Fibroblast of mammary gland (primary cell): ENCODE results near the gene DMWD.
A peak's percentile ranks its signal among the peaks of the same experiment; 100 is the strongest.

Experiments used
- DNase-seq: peaks from one replicate; pipeline ENCODE4 v3.0.0-alpha.2; 2010; ENCODE audit warnings: low read depth
- H3K4me3 ChIP-seq: 2 replicates; pipeline ENCODE4 v1.5.1; 2011; ENCODE audit warnings: low read depth, mild to moderate bottlenecking, low read length, moderate library complexity; ENCODE audit not compliant: control insufficient read depth
- TF ChIP-seq, protein P1 (sequence below): conservative IDR thresholded peaks from 2 replicates; pipeline ENCODE4 v1.5.1; 2011; ENCODE audit warnings: low read depth, low read length, inconsistent platforms; ENCODE audit not compliant: control insufficient read depth, insufficient read depth

Gene DMWD

DNA sequence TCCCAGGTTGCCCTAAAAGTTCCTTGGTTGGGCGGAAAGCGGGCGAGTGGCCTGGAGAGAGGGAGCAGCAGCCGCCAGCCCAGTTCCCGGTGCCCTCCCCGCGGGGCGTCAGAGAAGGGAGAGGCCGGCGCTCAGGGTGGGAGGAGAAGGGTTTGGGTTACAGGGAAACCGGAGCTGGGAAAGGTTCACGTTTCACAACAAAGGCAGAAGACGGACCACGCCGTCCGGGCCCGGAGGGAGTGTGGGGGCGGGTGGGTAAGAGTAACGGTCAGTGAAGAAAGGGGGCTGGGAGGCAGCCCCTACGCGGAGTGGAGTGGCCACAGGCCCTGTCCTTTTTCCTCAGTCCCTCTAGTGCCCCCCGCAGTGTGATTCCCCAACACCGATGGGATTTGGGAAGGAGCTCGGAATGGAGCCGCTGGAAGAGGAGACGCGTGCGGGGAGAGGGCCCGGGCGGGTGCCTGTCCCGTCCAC is 25.2 kb downstream of the DMWD start:
- peak; percentile 88 for DNase-seq
- H3K4me3 ChIP-seq = peak overlapping the region; percentile 73
- TF ChIP-seq, protein P1, sequence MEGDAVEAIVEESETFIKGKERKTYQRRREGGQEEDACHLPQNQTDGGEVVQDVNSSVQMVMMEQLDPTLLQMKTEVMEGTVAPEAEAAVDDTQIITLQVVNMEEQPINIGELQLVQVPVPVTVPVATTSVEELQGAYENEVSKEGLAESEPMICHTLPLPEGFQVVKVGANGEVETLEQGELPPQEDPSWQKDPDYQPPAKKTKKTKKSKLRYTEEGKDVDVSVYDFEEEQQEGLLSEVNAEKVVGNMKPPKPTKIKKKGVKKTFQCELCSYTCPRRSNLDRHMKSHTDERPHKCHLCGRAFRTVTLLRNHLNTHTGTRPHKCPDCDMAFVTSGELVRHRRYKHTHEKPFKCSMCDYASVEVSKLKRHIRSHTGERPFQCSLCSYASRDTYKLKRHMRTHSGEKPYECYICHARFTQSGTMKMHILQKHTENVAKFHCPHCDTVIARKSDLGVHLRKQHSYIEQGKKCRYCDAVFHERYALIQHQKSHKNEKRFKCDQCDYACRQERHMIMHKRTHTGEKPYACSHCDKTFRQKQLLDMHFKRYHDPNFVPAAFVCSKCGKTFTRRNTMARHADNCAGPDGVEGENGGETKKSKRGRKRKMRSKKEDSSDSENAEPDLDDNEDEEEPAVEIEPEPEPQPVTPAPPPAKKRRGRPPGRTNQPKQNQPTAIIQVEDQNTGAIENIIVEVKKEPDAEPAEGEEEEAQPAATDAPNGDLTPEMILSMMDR = no peak

DNA sequence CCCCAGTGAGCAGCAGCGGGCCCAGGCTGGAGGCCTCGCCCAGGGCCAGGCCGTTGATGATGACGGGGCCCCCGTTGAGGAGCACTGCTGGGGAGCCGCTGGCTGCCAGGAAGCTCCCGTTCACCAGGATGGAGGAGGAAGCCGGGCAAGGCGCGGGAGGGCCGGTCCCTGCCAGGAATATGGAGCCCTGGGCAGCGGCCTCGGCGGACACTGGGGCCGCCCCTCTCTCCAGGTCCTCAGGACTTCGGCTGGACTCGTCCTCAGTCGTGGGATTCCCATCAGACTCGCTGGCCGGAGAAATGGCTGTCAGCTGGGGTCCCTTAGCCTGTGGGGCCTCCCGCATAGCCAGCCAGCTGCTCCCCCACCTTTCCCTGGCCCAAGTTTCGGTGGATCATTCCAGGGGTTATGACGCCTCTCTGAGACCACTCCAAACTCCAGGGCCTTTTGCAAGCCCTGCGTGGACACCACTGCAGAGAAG is 25.7 kb downstream of the DMWD start:
- TF ChIP-seq, protein P1 = no peak
- peak overlapping the region; percentile 73 for H3K4me3 ChIP-seq
- no peak for DNase-seq

DNA sequence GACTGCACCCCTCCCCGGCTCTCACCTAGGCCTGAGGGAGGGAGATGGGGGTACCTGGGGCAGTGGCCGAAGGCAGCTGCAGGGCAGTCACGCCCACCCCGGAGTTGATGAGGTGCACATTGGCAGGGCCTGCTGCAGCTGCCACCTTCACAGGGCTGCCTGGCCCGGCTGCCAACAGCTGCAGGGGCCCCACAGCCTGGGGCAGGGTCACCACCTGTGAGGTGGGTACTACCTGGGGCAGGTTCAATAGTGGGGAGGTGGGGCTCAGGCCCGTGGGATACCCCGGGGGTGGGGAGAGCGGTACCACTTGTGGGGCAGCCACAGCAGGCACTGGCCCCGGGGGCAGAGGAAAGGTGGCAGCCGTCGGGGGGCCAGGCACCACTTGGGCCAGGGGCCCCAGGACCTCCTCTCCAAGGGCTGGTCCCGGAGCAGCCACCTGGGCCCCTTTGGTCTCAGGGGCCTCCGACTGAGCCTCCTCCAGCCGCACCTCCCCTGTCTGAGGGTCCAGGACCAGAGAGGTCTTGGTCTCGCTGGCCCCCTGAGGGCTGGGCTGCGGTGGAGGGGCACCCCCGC is 26.3 kb downstream of the DMWD start:
- TF ChIP-seq, protein P1 = no peak
- no peak for DNase-seq
- H3K4me3 ChIP-seq = peak overlapping the region; percentile 73

DNA sequence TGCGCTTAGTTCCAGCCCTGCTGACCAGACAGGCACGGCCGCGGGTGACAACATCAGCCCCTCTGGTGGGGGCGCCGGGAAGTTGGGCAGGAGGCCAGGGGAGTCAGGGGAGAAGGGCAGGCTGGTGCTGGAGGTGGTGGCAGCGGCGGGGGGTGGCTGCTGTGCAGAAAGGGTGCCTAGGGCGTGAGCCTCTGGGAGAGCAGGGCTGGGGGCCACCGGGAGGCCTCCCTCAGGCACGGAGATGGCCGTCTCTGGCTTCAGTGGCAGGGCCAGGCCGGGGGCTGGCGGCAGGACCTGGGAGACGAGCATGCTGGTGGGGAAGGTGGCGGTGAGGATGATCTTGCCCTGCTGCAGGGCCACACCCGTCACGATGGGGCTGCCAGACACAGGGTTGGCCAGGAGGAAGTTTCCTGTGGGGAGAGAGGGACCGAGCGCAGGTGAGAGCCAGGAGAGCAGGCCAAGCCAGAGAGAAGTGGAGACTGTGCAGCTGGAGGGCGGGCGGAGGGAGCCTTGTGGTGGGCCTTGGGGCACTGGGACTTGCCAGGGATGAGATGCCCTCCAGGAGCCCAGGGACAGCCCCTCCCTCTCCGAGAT is 26.8 kb downstream of the DMWD start:
- no peak overlapping the region for H3K4me3 ChIP-seq
- DNase-seq = no peak
- TF ChIP-seq, protein P1 = no peak

DNA sequence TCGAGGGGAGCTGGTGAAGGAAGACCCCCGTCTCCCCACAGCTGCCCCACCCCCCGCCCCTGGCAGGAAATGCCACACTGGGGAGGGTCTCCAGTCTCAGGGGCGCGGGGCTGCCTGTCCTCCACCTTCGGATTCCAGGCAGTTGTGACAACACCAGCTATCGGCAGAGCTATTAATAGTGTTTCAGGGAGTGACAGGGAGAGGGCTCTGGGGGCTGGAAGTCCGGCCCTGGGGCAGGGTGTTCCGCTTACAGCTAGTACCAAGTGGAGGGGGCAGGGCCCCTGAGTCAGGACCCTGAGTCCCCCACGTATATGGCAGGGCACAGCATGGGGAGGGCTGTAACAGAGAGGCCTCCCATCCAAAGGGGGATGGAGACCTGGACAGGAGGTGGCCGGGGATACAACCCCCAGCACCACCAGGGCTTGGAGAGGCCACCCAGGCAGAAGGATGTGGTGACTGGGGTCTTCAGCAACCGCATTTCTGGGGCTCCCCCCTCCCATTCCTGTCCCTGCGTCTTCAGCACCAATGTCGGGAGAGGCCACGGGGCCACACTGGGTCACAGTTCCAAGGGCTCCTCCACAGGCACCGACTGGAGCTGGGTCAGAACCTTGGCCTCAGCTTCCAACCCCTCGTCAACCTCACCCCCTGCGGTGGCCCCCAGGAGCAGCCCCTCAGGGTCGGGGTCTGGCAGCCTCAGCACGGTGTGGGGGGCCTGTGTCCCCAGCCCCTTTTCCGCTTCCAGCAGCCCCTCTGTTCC is 27.5 kb downstream of the DMWD start:
- no peak for DNase-seq
- TF ChIP-seq, protein P1 = no peak
- H3K4me3 ChIP-seq = no peak overlapping the region

DNA sequence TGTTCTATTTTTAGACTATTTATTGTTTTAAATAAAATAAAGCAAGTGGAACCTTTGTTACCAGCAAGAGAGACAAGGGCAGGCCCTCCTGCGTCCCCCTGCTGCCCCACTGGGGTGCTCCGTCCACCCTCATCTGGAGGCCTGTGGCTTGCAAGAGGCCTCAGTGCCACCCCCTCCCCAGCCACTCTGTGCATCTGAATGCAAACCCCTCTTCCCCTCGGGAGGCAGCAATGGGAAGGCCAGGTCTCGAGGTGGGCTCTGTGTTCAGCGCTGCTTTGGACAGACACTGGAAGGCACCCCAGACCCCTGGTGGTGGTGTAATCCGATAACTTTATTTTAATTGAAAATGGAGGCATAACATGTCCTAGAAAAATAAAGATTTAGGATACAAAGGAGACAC is 28.2 kb downstream of the DMWD start:
- no peak overlapping the region for H3K4me3 ChIP-seq
- TF ChIP-seq, protein P1 = no peak
- no peak for DNase-seq
